BJ (cell line): ENCODE data around the gene SLC38A10. TPM values are rescaled to one million over a fixed set of nuclear protein-coding genes. Genes with fewer than 3 reads are reported as not detected.

Experiments used
- CTCF ChIA-PET: fragments of 350-600 bp; formaldehyde crosslinking; extraction: SDS; loops from one replicate; lab custom pipeline; 2021; ENCODE audit warnings: antibody characterized with exemption, inconsistent platforms; lab: Yijun Ruan, JAX
- POLR2A ChIA-PET: fragments of 300-600 bp; sonication (Branson Sonifier 250); formaldehyde crosslinking; extraction: SDS; loops from one replicate; lab custom pipeline; 2021; ENCODE audit warnings: antibody characterized with exemption; lab: Charles Lee
- DNase-seq: peaks from one replicate; pipeline ENCODE4 v3.0.0-alpha.2; 2011; ENCODE audit warnings: low read depth
- H3K27me3 ChIP-seq: 2 replicates; pipeline ENCODE4 v1.6.0; 2011; ENCODE audit warnings: low read length; ENCODE audit not compliant: control insufficient read depth, insufficient read depth
- H3K36me3 ChIP-seq: 2 replicates; pipeline ENCODE4 v1.5.1; 2011; ENCODE audit warnings: low read length; ENCODE audit not compliant: control insufficient read depth, insufficient read depth
- H3K4me3 ChIP-seq: 2 replicates; pipeline ENCODE4 v1.5.1; 2011; ENCODE audit warnings: low read depth, mild to moderate bottlenecking, control low read depth, low read length
- CTCF ChIP-seq: IDR thresholded peaks from 2 replicates; pipeline ENCODE4 v1.5.1; 2011; ENCODE audit warnings: low read depth, mild to moderate bottlenecking, control low read depth, inconsistent platforms, low read length, moderate library complexity; ENCODE audit not compliant: insufficient read depth
- polyA plus RNA-seq: library from polyadenylated mRNA; depleted of rRNA; stranded (reverse); fragments of >200 nt; gene quantifications from 2 replicates; pipeline ENCODE4 v1.2.3, GENCODE V29; 2011

SLC38A10 gene
- polyA plus RNA-seq, 1 experiment: 55.4 TPM

- Histone ChIP-seq H3K36me3 (peaks cover 31% of the 10 kb centered on the region), H3K27me3 (no peaks in the 10 kb centered on the region), H3K4me3 (no peak overlapping the region)
- CTCF ChIA-PET: interaction anchor here (0.7 to 3.2 kb wide), 2 partner anchors 227 to 342 kb away, joined by 4 to 15 read pairs; no protein-coding TSS in a partner anchor
- DNase-seq: no peak
- no peak for TF ChIP-seq CTCF
- POLR2A ChIA-PET: no interaction called here
Observed at GRCh38 chr17:81258292-81258691, 36.8 kb downstream of the SLC38A10 start.

- CTCF ChIA-PET: interaction anchor here (0.6 to 3.2 kb wide), 3 partner anchors 126 to 228 kb away, joined by 3 to 15 read pairs (median 3); no protein-coding TSS in a partner anchor
- H3K4me3 ChIP-seq: no peak overlapping the region
- no peak for TF ChIP-seq CTCF
- H3K36me3 ChIP-seq: peaks cover 31% of the 10 kb centered on the region
- no peaks in the 10 kb centered on the region for H3K27me3 ChIP-seq
- no peak for DNase-seq
- POLR2A ChIA-PET: no interaction called here
Observed at GRCh38 chr17:81257533-81257932, 37.6 kb downstream of the SLC38A10 start.

GRCh38 chr17:81256616-81257015 lies 38.5 kb downstream of the SLC38A10 start:
- Histone ChIP-seq H3K27me3 (no peaks in the 10 kb centered on the region), H3K36me3 (peaks cover 35% of the 10 kb centered on the region), H3K4me3 (no peak overlapping the region)
- no peak for DNase-seq
- CTCF ChIA-PET: interaction anchor here (0.6 to 3.2 kb wide), 4 partner anchors 18 to 228 kb away, joined by 3 to 15 read pairs (median 3); partner anchors contain the start of genes NDUFAF8 and TEPSIN
- POLR2A ChIA-PET: no interaction called here
- TF ChIP-seq CTCF: no peak

GRCh38 chr17:81254955-81255717 lies 40.0 kb downstream of the SLC38A10 start:
- TF ChIP-seq CTCF: peak; percentile 78
- ChIA-PET CTCF (interaction anchor here (0.5 to 3.5 kb wide), 29 partner anchors 9 to 346 kb away, joined by 3 to 47 read pairs (median 4); partner anchors contain the start of gene BAHCC1), POLR2A (interaction anchor here (1.4 kb wide), 1 partner anchor 251 kb away, joined by 4 read pairs; no protein-coding TSS in a partner anchor)
- peak; percentile 15 for DNase-seq
- Histone ChIP-seq H3K36me3 (peaks cover 33% of the 10 kb centered on the region), H3K4me3 (no peak overlapping the region), H3K27me3 (no peaks in the 10 kb centered on the region)
